Stomach (tissue), 9 donors: ENCODE results near the gene SMAD7. TPM values are rescaled to one million over a fixed set of nuclear protein-coding genes. Genes with fewer than 3 reads are reported as not detected.

Experiments
- DNase-seq, 2 donors: peaks; one replicate each; pipeline versions ENCODE4 v3.0.0 to v3.0.0-alpha.2; 2013 to 2019
- H3K27ac ChIP-seq, 5 donors: fragments of 200-600 bp in 4 of 5; sonication (generic) in 4 of 5; one replicate each; pipeline ENCODE4 v1.5.1; 2013 to 2019; ENCODE audit warnings: mild to moderate bottlenecking in 1 of 5, moderate library complexity in 1 of 5
- H3K27me3 ChIP-seq, 3 donors: fragments of 200-600 bp; sonication (generic); one replicate each; pipeline ENCODE4 v1.5.1; 2017 to 2019; ENCODE audit warnings: mixed run types in 1 of 3
- H3K36me3 ChIP-seq, 4 donors: fragments of 200-600 bp; sonication (generic); 1 replicate in 3 of 4; 2 replicates in 1 of 4; pipeline ENCODE4 v1.5.1; 2016 to 2019
- H3K4me1 ChIP-seq, 4 donors: fragments of 200-600 bp; sonication (generic); one replicate each; pipeline ENCODE4 v1.5.1; 2016 to 2019
- H3K4me3 ChIP-seq, 4 donors: fragments of 200-600 bp; sonication (generic) in 3 of 4; one replicate each; pipeline ENCODE4 v1.5.1; 2016 to 2019; ENCODE audit warnings: mild to moderate bottlenecking in 1 of 4
- H3K9me3 ChIP-seq, 4 donors: fragments of 200-600 bp; sonication (generic); one replicate each; pipeline ENCODE4 v1.5.1; 2016 to 2019
- EP300 ChIP-seq: sonication (generic); formaldehyde crosslinking; IDR thresholded peaks from one replicate; pipeline ENCODE4 v1.6.1; 2017; ENCODE audit warnings: antibody characterized with exemption
- POLR2A ChIP-seq, 4 donors: fragments of 450-650 bp; IDR thresholded peaks; one replicate each; pipeline ENCODE4 v1.6.1; 2016; ENCODE audit warnings: antibody characterized with exemption in 4 of 4, control low read depth in 2 of 4, mild to moderate bottlenecking in 1 of 4, moderate library complexity in 1 of 4
- POLR2AphosphoS5 ChIP-seq, 3 donors: sonication (generic); formaldehyde crosslinking; IDR thresholded peaks; one replicate each; pipeline ENCODE4 v1.6.1; 2016; ENCODE audit warnings: antibody characterized with exemption in 3 of 3
- WGBS, 5 donors: extraction: QIAGEN DNeasy Blood & Tissue Kit in 3 of 5; methylation state at CpG; one replicate each; pipeline versions ENCODE4 v1.1.5 to v1.1.7; 2013 to 2018; 5-methylcytosine and 5-hydroxymethylcytosine counted together
- intact Hi-C: fragments of 100-400 bp; cut with DNase I; formaldehyde crosslinking; loops from one replicate; pipeline ENCODE4 v1.15.1; 2023; ENCODE audit warnings: low total_unique reads
- polyA plus RNA-seq, 3 donors: library from polyadenylated mRNA; stranded (reverse); fragments of 200-250 nt; gene quantifications; one replicate each; pipeline ENCODE4 v1.2.3, GENCODE V29; 2013
- total RNA-seq, 5 donors: library from RNA; depleted of rRNA; stranded (reverse); fragments of >200 nt; gene quantifications; one replicate each; pipeline versions ENCODE4 v1.1.0 to v1.2.3, GENCODE V29; 2014 to 2016
- TF ChIP-seq, protein P1 (sequence below), 7 experiments: fragments of 450-650 bp in 4 of 7; fragments of 200-600 bp in 3 of 7; sonication (generic) in 3 of 7; IDR thresholded peaks; one replicate each; pipeline ENCODE4 v1.5.1; 2016 to 2019; ENCODE audit warnings: antibody characterized with exemption in 7 of 7, control low read depth in 2 of 7, mild to moderate bottlenecking in 1 of 7
- donor health status: healthy with polysubstance abuse.
- donor health status: Bipolar disorder and iron deficiency.
- donor health status: healthy.

Gene SMAD7
- total and polyA plus RNA-seq, 8 donors: 4.5 to 123 (median 10.6) TPM

DNA sequence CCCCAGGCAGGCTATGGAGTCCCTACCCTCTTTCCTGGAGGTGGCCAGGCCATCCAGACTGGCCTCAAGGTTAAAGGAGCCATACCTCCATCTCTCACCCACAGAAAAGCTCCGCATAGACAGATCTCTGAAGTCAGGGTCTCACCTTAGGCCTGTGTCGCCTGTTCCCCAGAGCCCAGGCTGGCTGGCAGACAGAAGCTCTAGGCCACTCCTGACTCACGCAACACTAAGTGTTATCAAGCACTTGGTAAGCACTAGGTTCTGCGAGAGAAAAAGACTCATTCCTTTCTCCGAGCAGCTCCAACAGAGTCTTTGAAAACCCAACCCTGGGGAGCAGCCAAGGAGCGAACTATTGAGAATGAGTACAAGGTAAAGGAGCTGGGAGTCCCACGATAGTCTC lies 6.1 kb downstream of the SMAD7 start:
- peak in 1 of 2 donors; percentile 23 for DNase-seq
- TF ChIP-seq POLR2A (IDR thresholded peaks at IDR 0.05) (no peak), EP300 (no peak), POLR2AphosphoS5 (IDR thresholded peaks at IDR 0.05) (no peak)
- TF ChIP-seq, protein P1, sequence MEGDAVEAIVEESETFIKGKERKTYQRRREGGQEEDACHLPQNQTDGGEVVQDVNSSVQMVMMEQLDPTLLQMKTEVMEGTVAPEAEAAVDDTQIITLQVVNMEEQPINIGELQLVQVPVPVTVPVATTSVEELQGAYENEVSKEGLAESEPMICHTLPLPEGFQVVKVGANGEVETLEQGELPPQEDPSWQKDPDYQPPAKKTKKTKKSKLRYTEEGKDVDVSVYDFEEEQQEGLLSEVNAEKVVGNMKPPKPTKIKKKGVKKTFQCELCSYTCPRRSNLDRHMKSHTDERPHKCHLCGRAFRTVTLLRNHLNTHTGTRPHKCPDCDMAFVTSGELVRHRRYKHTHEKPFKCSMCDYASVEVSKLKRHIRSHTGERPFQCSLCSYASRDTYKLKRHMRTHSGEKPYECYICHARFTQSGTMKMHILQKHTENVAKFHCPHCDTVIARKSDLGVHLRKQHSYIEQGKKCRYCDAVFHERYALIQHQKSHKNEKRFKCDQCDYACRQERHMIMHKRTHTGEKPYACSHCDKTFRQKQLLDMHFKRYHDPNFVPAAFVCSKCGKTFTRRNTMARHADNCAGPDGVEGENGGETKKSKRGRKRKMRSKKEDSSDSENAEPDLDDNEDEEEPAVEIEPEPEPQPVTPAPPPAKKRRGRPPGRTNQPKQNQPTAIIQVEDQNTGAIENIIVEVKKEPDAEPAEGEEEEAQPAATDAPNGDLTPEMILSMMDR (IDR thresholded peaks at IDR 0.05): no peak
- Histone ChIP-seq H3K4me1 (peaks cover 81 to 92% (median 90%) of the 10 kb centered on the region in 4 donors), H3K36me3 (peaks cover 8 to 33% (median 15%) of the 10 kb centered on the region in 4 donors), H3K27ac (peak overlapping the region; percentile 16 to 100 (median 97)), H3K9me3 (no peaks in the 10 kb centered on the region), H3K4me3 (peak overlapping the region in 3 of 4 donors; percentile 17 to 73 (median 31)), H3K27me3 (no peaks in the 10 kb centered on the region)
- WGBS, 5 donors: 44 to 61% (median 57%) methylated on average over 6 to 7 of the region's 7 CpGs
- intact Hi-C loops: no loop called here

DNA sequence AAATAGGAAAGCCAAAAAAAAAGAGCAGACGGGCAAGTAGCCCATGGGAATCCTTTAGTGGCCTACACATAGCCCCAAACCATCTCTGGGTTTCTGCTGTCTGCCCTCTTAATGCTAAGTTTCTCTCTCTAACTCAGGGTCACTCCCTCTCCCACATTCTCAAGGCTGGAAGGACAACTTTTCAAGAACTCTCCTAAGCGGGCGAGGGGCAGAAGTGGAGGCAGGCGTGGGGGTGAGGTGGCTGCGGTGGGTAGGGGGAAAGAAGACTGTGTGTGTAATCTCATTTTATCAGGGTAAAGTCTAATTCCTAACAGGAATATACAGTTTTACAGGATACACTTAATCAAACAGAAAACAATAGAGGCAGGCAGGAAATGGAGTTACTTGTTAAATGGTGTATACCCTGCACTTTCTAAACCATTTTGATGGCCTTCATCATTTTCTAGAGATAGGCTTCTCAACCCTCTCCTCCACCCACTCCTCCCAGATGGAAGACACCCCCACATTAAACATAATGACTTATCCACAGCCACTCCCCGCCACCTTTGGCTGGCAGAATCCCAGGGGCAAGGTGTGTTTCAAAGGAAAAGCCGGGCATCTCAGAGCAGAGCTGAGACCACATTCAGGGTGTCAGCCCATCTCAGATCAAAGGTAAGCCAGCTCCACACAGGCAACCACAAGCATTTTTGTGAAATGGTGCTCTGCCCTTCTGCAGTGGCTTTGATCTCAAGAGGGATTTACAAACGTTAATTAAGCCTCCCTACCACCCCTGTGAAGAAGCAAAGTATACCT lies 6.8 kb downstream of the SMAD7 start:
- Histone ChIP-seq H3K4me1 (peaks cover 88 to 95% (median 92%) of the 10 kb centered on the region in 4 donors), H3K27ac (peak overlapping the region; percentile 16 to 100 (median 97)), H3K4me3 (peak overlapping the region in 3 of 4 donors; percentile 17 to 73 (median 31)), H3K36me3 (peaks cover 8 to 33% (median 15%) of the 10 kb centered on the region in 4 donors), H3K9me3 (no peaks in the 10 kb centered on the region), H3K27me3 (no peaks in the 10 kb centered on the region)
- intact Hi-C loops: no loop called here
- 49 to 71% (median 61%) methylated on average over 8 of the region's 8 CpGs for WGBS, 5 donors
- TF ChIP-seq, protein P1 (IDR thresholded peaks at IDR 0.05): no peak
- TF ChIP-seq EP300: no peak
- TF ChIP-seq POLR2AphosphoS5 (IDR thresholded peaks at IDR 0.05): no peak
- no peak for TF ChIP-seq POLR2A (IDR thresholded peaks at IDR 0.05)
- peak in 1 of 2 donors; percentile 19 for DNase-seq

DNA sequence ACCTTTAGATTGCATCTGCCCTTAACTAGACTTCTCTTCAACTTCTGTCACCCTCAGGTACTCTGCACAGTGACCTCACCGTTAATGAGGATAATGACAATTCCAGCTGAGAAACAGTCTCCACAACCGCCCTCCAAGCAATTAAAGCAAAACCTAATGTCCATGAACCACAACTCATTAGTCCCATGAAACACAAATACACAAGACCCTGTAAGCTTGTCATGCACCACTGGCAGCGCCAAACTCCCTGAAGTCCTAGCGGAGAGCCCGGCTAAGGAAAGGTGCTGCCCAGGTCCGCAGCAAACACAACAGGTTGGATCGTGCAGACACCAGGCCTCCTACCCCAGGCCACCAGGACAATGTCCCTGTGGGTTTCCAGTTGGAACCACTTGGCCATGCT lies 7.4 kb downstream of the SMAD7 start:
- intact Hi-C loops: no loop called here
- Histone ChIP-seq H3K27me3 (no peaks in the 10 kb centered on the region), H3K36me3 (peaks cover 8 to 36% (median 15%) of the 10 kb centered on the region in 4 donors), H3K9me3 (no peaks in the 10 kb centered on the region), H3K4me3 (peak overlapping the region in 2 of 4 donors; percentile 11 to 15), H3K27ac (peak overlapping the region; percentile 3 to 100 (median 97)), H3K4me1 (peaks cover 94 to 100% (median 97%) of the 10 kb centered on the region in 4 donors)
- WGBS, 5 donors: 74 to 83% (median 75%) methylated on average over 7 of the region's 7 CpGs
- no peak for TF ChIP-seq POLR2A (IDR thresholded peaks at IDR 0.05)
- no peak for TF ChIP-seq EP300
- TF ChIP-seq POLR2AphosphoS5 (IDR thresholded peaks at IDR 0.05): no peak
- TF ChIP-seq, protein P1 (IDR thresholded peaks at IDR 0.05): no peak
- no peak for DNase-seq

DNA sequence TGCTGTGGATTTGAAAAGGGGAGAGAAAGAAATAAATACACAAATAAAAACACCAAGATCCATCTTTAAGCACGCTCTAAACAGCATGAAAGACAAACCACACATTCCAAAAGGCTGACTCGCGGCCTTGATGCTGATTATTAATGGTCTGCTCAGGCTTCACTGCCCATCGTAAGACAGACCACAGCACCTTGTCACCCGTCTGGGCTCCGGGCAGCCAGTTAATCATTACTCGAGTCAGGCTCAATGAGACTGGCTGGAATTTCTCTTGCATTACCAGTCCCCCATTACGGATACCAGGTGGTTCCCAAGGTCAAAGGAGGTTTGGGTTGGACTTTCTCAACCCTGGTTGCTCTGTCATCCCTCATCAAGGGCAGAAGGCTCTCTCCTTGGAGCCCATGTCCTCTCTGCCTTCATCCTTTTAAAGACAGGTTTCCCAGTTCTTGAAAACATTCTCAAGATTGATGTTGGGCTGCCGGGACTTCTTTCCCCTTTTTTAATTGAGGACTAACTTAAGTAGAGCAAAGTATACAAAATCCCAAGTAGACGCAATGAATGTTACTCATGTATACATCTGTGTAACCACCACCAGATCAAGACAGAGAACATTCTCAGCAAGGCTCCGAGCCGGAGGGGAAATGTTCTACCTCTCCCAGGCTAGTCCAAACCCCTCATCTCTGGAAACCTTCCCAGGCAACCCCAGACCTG lies 8.1 kb downstream of the SMAD7 start:
- peak; percentile 53 to 82 for DNase-seq

More for the DNA sequence above, 8.1 kb downstream of the SMAD7 start:
- Histone ChIP-seq H3K4me3 (peak overlapping the region in 2 of 4 donors; percentile 11 to 15), H3K27me3 (no peaks in the 10 kb centered on the region), H3K4me1 (peaks cover 96 to 100% (median 98%) of the 10 kb centered on the region in 4 donors), H3K36me3 (peaks cover 8 to 38% (median 16%) of the 10 kb centered on the region in 4 donors), H3K9me3 (no peaks in the 10 kb centered on the region), H3K27ac (peak overlapping the region in 4 of 5 donors; percentile 76 to 100 (median 98))
- WGBS, 5 donors: 39 to 51% (median 46%) methylated on average over 12 of the region's 12 CpGs
- intact Hi-C loops: no loop called here
- peak in 2 of 3 donors; percentile 37 to 67 for TF ChIP-seq POLR2AphosphoS5 (IDR thresholded peaks at IDR 0.05)
- TF ChIP-seq, protein P1 (IDR thresholded peaks at IDR 0.05): no peak
